Liver (tissue), 2 donors: ENCODE data around the gene FLOT1.

Source experiments
- GABPA ChIP-seq, 2 donors: IDR thresholded peaks in 1 of 2; conservative IDR thresholded peaks in 1 of 2; 2 replicates each; pipeline ENCODE4 v1.6.1; 2016; ENCODE audit warnings: antibody characterized with exemption in 2 of 2, mild to moderate bottlenecking in 1 of 2, moderate library complexity in 1 of 2
- TAF1 ChIP-seq: conservative IDR thresholded peaks from 2 replicates; pipeline ENCODE4 v1.6.1; 2016; ENCODE audit warnings: antibody characterized with exemption, mild to moderate bottlenecking
- donor health status: healthy.

- TF ChIP-seq GABPA (IDR thresholded peaks at IDR 0.05 in 1 of 2, conservative IDR thresholded peaks at IDR 0.05 in 1 of 2) (no peak), TAF1 (no peak)
These were observed 4.8 kb upstream of the FLOT1 start for GRCh38 chr6:30747300-30747687.
